ENCODE measurements around the gene C1QTNF12. TPM values are rescaled to one million over a fixed set of nuclear protein-coding genes. Genes with fewer than 3 reads are reported as not detected.

C1QTNF12 gene
- total and polyA plus RNA-seq, 4 donors, result 1.2 to 3.0 (median 2.0) TPM

GRCh38 chr1:1222575-1223225, 23.8 kb downstream of the C1QTNF12 start:
- Histone ChIP-seq H3K27me3 (ENCODE audit: control insufficient read depth in 3 of 3, insufficient read depth in 3 of 3, low read length in 2 of 3) (no peaks in the 10 kb centered on the region), H3K9ac (ENCODE audit: insufficient read depth in 1 of 2, low read length in 2 of 2) (no peak overlapping the region), H3K27ac (ENCODE audit: low read depth in 1 of 2, low read length in 1 of 2) (no peak overlapping the region), H3K9me3 (ENCODE audit: control insufficient read depth in 4 of 4, insufficient read depth in 3 of 4, low read length in 3 of 4) (peaks cover 0 to 2% (median 0%) of the 10 kb centered on the region in 4 donors), H3K4me3 (no peak overlapping the region), H3K4me1 (ENCODE audit: control insufficient read depth in 5 of 5, insufficient read depth in 5 of 5, low read length in 5 of 5) (no peaks in the 10 kb centered on the region), H3K36me3 (ENCODE audit: control insufficient read depth in 4 of 4, insufficient read depth in 4 of 4, low read length in 4 of 4) (peaks cover 11 to 82% (median 18%) of the 10 kb centered on the region in 4 donors)
- ATAC-seq (ENCODE audit: insufficient read depth, low FRiP score) (no peak), DNase-seq (no peak)
- WGBS, 2 donors, result 95 to 97% methylated on average over 44 of the region's 44 CpGs
- no peak for TF ChIP-seq CTCF (IDR thresholded peaks at IDR 0.05; ENCODE audit: control extremely low read depth, extremely low read depth)

- WGBS, 2 donors, result 89 to 94% methylated on average over 30 of the region's 30 CpGs
- no peak overlapping the region for H3K27ac ChIP-seq (ENCODE audit: low read depth in 1 of 2, low read length in 1 of 2)
- no peak for ATAC-seq (ENCODE audit: insufficient read depth, low FRiP score)
- H3K36me3 ChIP-seq (ENCODE audit: control insufficient read depth in 4 of 4, insufficient read depth in 4 of 4, low read length in 4 of 4), result peaks cover 11 to 84% (median 21%) of the 10 kb centered on the region in 4 donors
- peaks cover 0 to 2% (median 0%) of the 10 kb centered on the region in 4 donors for H3K9me3 ChIP-seq (ENCODE audit: control insufficient read depth in 4 of 4, insufficient read depth in 3 of 4, low read length in 3 of 4)
- H3K4me3 ChIP-seq, result no peak overlapping the region
- no peaks in the 10 kb centered on the region for H3K27me3 ChIP-seq (ENCODE audit: control insufficient read depth in 3 of 3, insufficient read depth in 3 of 3, low read length in 2 of 3)
- TF ChIP-seq CTCF (IDR thresholded peaks at IDR 0.05; ENCODE audit: control extremely low read depth, extremely low read depth), result no peak
- no peak overlapping the region for H3K9ac ChIP-seq (ENCODE audit: insufficient read depth in 1 of 2, low read length in 2 of 2)
- no peak for DNase-seq
- no peaks in the 10 kb centered on the region for H3K4me1 ChIP-seq (ENCODE audit: control insufficient read depth in 5 of 5, insufficient read depth in 5 of 5, low read length in 5 of 5)
These were observed 24.5 kb downstream of the C1QTNF12 start for GRCh38 chr1:1221887-1222574.

- DNase-seq (no peak), ATAC-seq (ENCODE audit: insufficient read depth, low FRiP score) (no peak)
- Histone ChIP-seq H3K36me3 (ENCODE audit: control insufficient read depth in 4 of 4, insufficient read depth in 4 of 4, low read length in 4 of 4) (peaks cover 11 to 80% (median 22%) of the 10 kb centered on the region in 4 donors), H3K27ac (ENCODE audit: low read depth in 1 of 2, low read length in 1 of 2) (no peak overlapping the region), H3K4me1 (ENCODE audit: control insufficient read depth in 5 of 5, insufficient read depth in 5 of 5, low read length in 5 of 5) (peaks cover 0 to 3% (median 0%) of the 10 kb centered on the region in 5 donors), H3K9me3 (ENCODE audit: control insufficient read depth in 4 of 4, insufficient read depth in 3 of 4, low read length in 3 of 4) (peaks cover 0 to 2% (median 0%) of the 10 kb centered on the region in 4 donors), H3K9ac (ENCODE audit: insufficient read depth in 1 of 2, low read length in 2 of 2) (no peak overlapping the region), H3K4me3 (no peak overlapping the region), H3K27me3 (ENCODE audit: control insufficient read depth in 3 of 3, insufficient read depth in 3 of 3, low read length in 2 of 3) (no peaks in the 10 kb centered on the region)
- TF ChIP-seq CTCF (IDR thresholded peaks at IDR 0.05; ENCODE audit: control extremely low read depth, extremely low read depth), result no peak
- 92 to 93% methylated on average over 24 of the region's 24 CpGs for WGBS, 2 donors
These were observed 26.3 kb downstream of the C1QTNF12 start for GRCh38 chr1:1220197-1220596.

Data from lung (tissue), 12 donors.